Hematopoietic multipotent progenitor cell treated with erythropoietin and hydrocortisone succinate and interleukin-3 and kit ligand, for 8 days (in vitro differentiated cells): ENCODE results near the gene HOXB1.
A peak's percentile ranks its signal among the peaks of the same experiment; 100 is the strongest.
"Not testable (repeated sequence)": the region's sequence is repeated elsewhere in the genome, so short reads cannot be mapped to it uniquely, and the experiment has no call there.

Experiments used
- DNase-seq: peaks from one replicate; pipeline ENCODE4 v3.0.0-alpha.2; 2015

HOXB1 gene

GRCh38 chr17:48513666-48514455 is 16.9 kb downstream of the HOXB1 start:
- no peak for DNase-seq

- DNase-seq: no peak
Measured at GRCh38 chr17:48513097-48513496, 17.7 kb downstream of the HOXB1 start.

GRCh38 chr17:48510761-48511604 is 19.8 kb downstream of the HOXB1 start:
- no peak for DNase-seq

- no peak for DNase-seq
Measured at GRCh38 chr17:48510381-48510760, 20.4 kb downstream of the HOXB1 start.

GRCh38 chr17:48509708-48510107 is 21.1 kb downstream of the HOXB1 start:
- DNase-seq: not testable (repeated sequence)

- DNase-seq: no peak
Measured at GRCh38 chr17:48506246-48506645, 24.6 kb downstream of the HOXB1 start.

- peak; percentile 61 for DNase-seq
Measured at GRCh38 chr17:48505788-48506187, 25.0 kb downstream of the HOXB1 start.

- DNase-seq: no peak
Measured at GRCh38 chr17:48504953-48505352, 25.9 kb downstream of the HOXB1 start.

GRCh38 chr17:48503747-48504146 is 27.1 kb downstream of the HOXB1 start:
- DNase-seq: no peak

- no peak for DNase-seq
Measured at GRCh38 chr17:48502901-48503300, 27.9 kb downstream of the HOXB1 start.

GRCh38 chr17:48502312-48502711 is 28.5 kb downstream of the HOXB1 start:
- DNase-seq: no peak

- peak; percentile 54 for DNase-seq
Measured at GRCh38 chr17:48500435-48501426, 30.1 kb downstream of the HOXB1 start.

GRCh38 chr17:48499735-48500434 is 30.9 kb downstream of the HOXB1 start:
- DNase-seq: no peak

GRCh38 chr17:48499248-48499647 is 31.6 kb downstream of the HOXB1 start:
- no peak for DNase-seq

GRCh38 chr17:48498164-48498850 is 32.5 kb downstream of the HOXB1 start:
- DNase-seq: no peak

GRCh38 chr17:48497103-48497502 is 33.7 kb downstream of the HOXB1 start:
- no peak for DNase-seq

- no peak for DNase-seq
Measured at GRCh38 chr17:48494335-48494734, 36.5 kb downstream of the HOXB1 start.

- DNase-seq: peak; percentile 65
Measured at GRCh38 chr17:48492401-48493298, 38.2 kb downstream of the HOXB1 start.

- DNase-seq: peak; percentile 93
Measured at GRCh38 chr17:48491527-48492273, 39.1 kb downstream of the HOXB1 start.

- no peak for DNase-seq
Measured at GRCh38 chr17:48490451-48490892, 40.3 kb downstream of the HOXB1 start.
